HK-2 (cell line): ENCODE measurements around the gene ADD1.

Experiments
- DNase-seq: peaks from one replicate; pipeline ENCODE4 v3.0.0-alpha.2; 2018; ENCODE audit not compliant: unreplicated experiment

ADD1 gene

GRCh38 chr4:2804973-2805501 is 38.6 kb upstream of the ADD1 start:
- DNase-seq, result no peak

GRCh38 chr4:2805712-2806389 is 37.8 kb upstream of the ADD1 start:
- no peak for DNase-seq

- no peak for DNase-seq
Observed at GRCh38 chr4:2806390-2807355, 37.0 kb upstream of the ADD1 start.

GRCh38 chr4:2807571-2807970 is 36.1 kb upstream of the ADD1 start:
- no peak for DNase-seq

- DNase-seq, result no peak
Observed at GRCh38 chr4:2808001-2808400, 35.6 kb upstream of the ADD1 start.

- DNase-seq, result no peak
Observed at GRCh38 chr4:2809610-2810180, 33.9 kb upstream of the ADD1 start.

- no peak for DNase-seq
Observed at GRCh38 chr4:2810388-2810787, 33.3 kb upstream of the ADD1 start.

- peak; percentile 92 for DNase-seq
Observed at GRCh38 chr4:2811830-2812611, 31.6 kb upstream of the ADD1 start.

- DNase-seq, result no peak
Observed at GRCh38 chr4:2812612-2813354, 30.9 kb upstream of the ADD1 start.

GRCh38 chr4:2813446-2814405 is 29.9 kb upstream of the ADD1 start:
- DNase-seq, result no peak

GRCh38 chr4:2814627-2815270 is 28.9 kb upstream of the ADD1 start:
- DNase-seq, result no peak

GRCh38 chr4:2816401-2816954 is 27.2 kb upstream of the ADD1 start:
- no peak for DNase-seq

- no peak for DNase-seq
Observed at GRCh38 chr4:2817137-2817536, 26.5 kb upstream of the ADD1 start.

- DNase-seq, result no peak
Observed at GRCh38 chr4:2817701-2818350, 25.8 kb upstream of the ADD1 start.

- no peak for DNase-seq
Observed at GRCh38 chr4:2818351-2818939, 25.2 kb upstream of the ADD1 start.

GRCh38 chr4:2819244-2820215 is 24.1 kb upstream of the ADD1 start:
- DNase-seq, result no peak
